GM06990 (cell line): ENCODE measurements around the gene PPARD.

ENCODE experiments used
- DNase-seq: peaks from one replicate; pipeline ENCODE4 v3.0.0-alpha.2; 2011; ENCODE audit not compliant: insufficient read length; ENCODE audit errors: extremely low read depth
- H3K27me3 ChIP-seq: replicated peaks from 2 replicates; pipeline ENCODE4 v1.6.0; 2011; ENCODE audit warnings: low read length; ENCODE audit not compliant: control insufficient read depth, insufficient read depth
- H3K36me3 ChIP-seq: 2 replicates; pipeline ENCODE4 v1.5.1; 2011; ENCODE audit warnings: low read length; ENCODE audit not compliant: control insufficient read depth, insufficient read depth
- H3K4me3 ChIP-seq: replicated peaks from 2 replicates; pipeline ENCODE4 v1.5.1; 2011; ENCODE audit warnings: low read depth, mild to moderate bottlenecking, control low read depth, low read length
- TF ChIP-seq, protein P1 (sequence below): IDR thresholded peaks from 2 replicates; pipeline ENCODE4 v1.5.1; 2011; ENCODE audit warnings: low read length, control low read depth, mild to moderate bottlenecking, inconsistent platforms; ENCODE audit not compliant: insufficient read depth, poor library complexity, severe bottlenecking

PPARD gene

DNA sequence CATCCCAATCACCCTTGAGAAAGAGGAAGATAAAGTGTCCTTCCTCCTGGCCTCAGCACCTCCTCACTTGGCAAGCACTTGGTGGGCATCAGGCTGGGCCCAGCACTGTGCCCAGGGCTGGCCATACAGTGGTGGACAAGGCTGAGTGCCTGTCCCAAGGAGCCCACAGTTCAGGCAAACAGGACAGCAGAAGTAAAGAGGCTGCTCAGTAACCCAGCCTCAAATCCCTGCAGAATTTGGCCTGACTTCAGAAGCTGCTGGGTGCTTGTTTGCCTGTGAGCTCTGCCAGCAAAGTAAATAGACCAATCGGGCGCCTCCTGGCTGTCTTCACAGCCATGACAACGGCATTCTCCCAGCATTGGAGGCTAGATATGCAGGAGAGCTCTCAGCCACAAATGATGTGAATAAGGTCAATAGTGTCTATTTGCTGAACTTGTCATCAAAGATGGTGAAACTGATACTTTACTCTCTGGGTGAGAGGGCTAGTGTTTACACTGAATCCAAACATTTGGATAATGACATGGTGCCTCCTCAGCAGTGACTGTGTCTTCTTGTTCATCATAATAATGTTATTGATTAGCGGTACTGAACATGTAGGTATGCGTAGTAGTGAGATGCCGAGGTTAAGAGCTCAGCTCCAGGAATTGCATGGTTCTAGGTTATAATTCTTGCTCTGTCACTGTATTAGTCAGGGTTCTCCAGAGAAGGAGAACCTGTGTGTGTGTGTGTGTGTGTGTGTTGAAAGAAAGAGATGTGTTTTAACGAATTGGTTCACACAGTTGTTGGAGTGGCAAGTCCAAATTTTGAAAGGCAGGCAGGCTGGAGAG is 72.9 kb downstream of the PPARD start:
- Histone ChIP-seq H3K36me3 (peaks cover 4% of the 10 kb centered on the region), H3K4me3 (no peak overlapping the region), H3K27me3 (no peaks in the 10 kb centered on the region)
- TF ChIP-seq, protein P1, sequence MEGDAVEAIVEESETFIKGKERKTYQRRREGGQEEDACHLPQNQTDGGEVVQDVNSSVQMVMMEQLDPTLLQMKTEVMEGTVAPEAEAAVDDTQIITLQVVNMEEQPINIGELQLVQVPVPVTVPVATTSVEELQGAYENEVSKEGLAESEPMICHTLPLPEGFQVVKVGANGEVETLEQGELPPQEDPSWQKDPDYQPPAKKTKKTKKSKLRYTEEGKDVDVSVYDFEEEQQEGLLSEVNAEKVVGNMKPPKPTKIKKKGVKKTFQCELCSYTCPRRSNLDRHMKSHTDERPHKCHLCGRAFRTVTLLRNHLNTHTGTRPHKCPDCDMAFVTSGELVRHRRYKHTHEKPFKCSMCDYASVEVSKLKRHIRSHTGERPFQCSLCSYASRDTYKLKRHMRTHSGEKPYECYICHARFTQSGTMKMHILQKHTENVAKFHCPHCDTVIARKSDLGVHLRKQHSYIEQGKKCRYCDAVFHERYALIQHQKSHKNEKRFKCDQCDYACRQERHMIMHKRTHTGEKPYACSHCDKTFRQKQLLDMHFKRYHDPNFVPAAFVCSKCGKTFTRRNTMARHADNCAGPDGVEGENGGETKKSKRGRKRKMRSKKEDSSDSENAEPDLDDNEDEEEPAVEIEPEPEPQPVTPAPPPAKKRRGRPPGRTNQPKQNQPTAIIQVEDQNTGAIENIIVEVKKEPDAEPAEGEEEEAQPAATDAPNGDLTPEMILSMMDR: peak; percentile 46
- no peak for DNase-seq

GRCh38 chr6:35417979-35418661 is 75.8 kb downstream of the PPARD start:
- H3K4me3 ChIP-seq: no peak overlapping the region
- TF ChIP-seq, protein P1: no peak
- H3K36me3 ChIP-seq: peaks cover 7% of the 10 kb centered on the region
- H3K27me3 ChIP-seq: no peaks in the 10 kb centered on the region
- DNase-seq: no peak

DNA sequence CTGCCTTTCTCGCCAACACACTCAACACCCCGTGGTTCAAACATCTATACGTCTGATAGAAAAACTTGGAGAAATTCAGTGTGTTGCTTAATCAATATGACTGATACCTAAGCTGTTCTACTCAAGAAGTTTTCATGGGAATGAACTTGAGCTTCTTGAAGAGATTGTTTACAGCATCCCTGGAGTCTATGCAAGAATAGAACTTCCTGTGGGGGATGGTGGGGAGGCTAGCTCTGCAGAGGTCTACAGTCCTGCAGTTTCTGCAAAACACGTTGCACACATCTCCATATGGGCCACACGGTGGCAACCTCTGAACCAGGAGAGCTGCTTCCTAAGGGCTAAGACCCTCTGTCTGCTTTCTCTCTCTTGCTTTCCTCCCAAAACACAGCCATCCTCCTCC is 77.1 kb downstream of the PPARD start:
- no peak overlapping the region for H3K4me3 ChIP-seq
- H3K27me3 ChIP-seq: no peaks in the 10 kb centered on the region
- TF ChIP-seq, protein P1: peak; percentile 14
- DNase-seq: no peak
- peaks cover 7% of the 10 kb centered on the region for H3K36me3 ChIP-seq

DNA sequence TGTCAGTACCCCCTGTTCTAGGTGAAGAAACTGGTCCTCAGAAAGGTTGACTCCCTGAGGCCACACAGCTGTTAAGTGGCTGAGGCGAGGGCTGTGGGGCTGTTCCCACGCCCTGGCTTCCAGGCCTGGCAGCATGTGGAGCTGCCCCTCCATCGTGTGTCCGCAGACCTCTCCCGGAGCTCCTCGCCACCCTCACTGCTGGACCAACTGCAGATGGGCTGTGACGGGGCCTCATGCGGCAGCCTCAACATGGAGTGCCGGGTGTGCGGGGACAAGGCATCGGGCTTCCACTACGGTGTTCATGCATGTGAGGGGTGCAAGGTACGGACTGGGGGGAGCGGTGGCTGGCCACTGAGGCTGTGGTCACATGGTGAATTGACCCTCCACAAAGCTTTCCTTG is 77.6 kb downstream of the PPARD start:
- TF ChIP-seq, protein P1: no peak
- H3K27me3 ChIP-seq: no peaks in the 10 kb centered on the region
- peaks cover 9% of the 10 kb centered on the region for H3K36me3 ChIP-seq
- no peak overlapping the region for H3K4me3 ChIP-seq
- no peak for DNase-seq

GRCh38 chr6:35425284-35425683 is 82.9 kb downstream of the PPARD start:
- Histone ChIP-seq H3K27me3 (no peaks in the 10 kb centered on the region), H3K4me3 (no peak overlapping the region), H3K36me3 (peaks cover 14% of the 10 kb centered on the region)
- no peak for DNase-seq
- TF ChIP-seq, protein P1: no peak
